T-cell (primary cell): Measurements from ENCODE around the gene IP6K1. TPM values are rescaled to one million over a fixed set of nuclear protein-coding genes. Genes with fewer than 3 reads are reported as not detected.
A peak's percentile ranks its signal among the peaks of the same experiment; 100 is the strongest.

Source experiments
- ATAC-seq, 4 experiments: fragments of 200-7000 bp in 3 of 4; fragments of 150-1000 bp in 1 of 4; cut with Tn5 transposase; replicated peaks in 1 of 4; 1 replicate in 3 of 4; 2 replicates in 1 of 4; pipeline ENCODE4 v1.10.0; 2021; ENCODE audit warnings: moderate library complexity in 3 of 4, mild to moderate bottlenecking in 2 of 4, moderate number of reproducible peaks in 1 of 4
- CTCF ChIA-PET, 2 donors: fragments of 300-600 bp; sonication (Branson Sonifier 250); formaldehyde crosslinking; loops; one replicate each; lab custom pipeline; 2022; ENCODE audit warnings: antibody characterized with exemption in 2 of 2; lab: Charles Lee
- POLR2A ChIA-PET, 2 donors: fragments of 300-600 bp; sonication (Branson Sonifier 250); formaldehyde crosslinking; loops; one replicate each; lab custom pipeline; 2022; ENCODE audit warnings: antibody characterized with exemption in 2 of 2; lab: Charles Lee
- DNase-seq, 35 experiments: peaks; one replicate each; pipeline versions ENCODE4 v3.0.0 to v3.0.0-alpha.2; 2013 to 2023
- H3K27ac ChIP-seq: one replicate; pipeline ENCODE4 v1.5.1; 2013; ENCODE audit warnings: low read length
- H3K27me3 ChIP-seq, 2 experiments: replicated peaks in 1 of 2; 1 replicate in 1 of 2; 2 replicates in 1 of 2; pipeline versions ENCODE4 v1.6.1 to v1.7.0; 2013; ENCODE audit warnings: low read length in 1 of 2, mixed read lengths in 1 of 2; ENCODE audit not compliant: control insufficient read depth in 2 of 2, insufficient read depth in 2 of 2; ENCODE audit errors: extremely low read depth in 1 of 2
- H3K36me3 ChIP-seq, 2 donors: 1 replicate in 1 of 2; 2 replicates in 1 of 2; pipeline versions ENCODE4 v1.6.1 to v1.7.0; 2013; ENCODE audit warnings: low read length in 1 of 2; ENCODE audit not compliant: control insufficient read depth in 2 of 2, insufficient read depth in 1 of 2; ENCODE audit errors: extremely low read depth in 1 of 2
- H3K4me1 ChIP-seq, 2 experiments: 1 replicate in 1 of 2; 2 replicates in 1 of 2; pipeline versions ENCODE4 v1.6.1 to v1.7.0; 2013; ENCODE audit warnings: low read length in 2 of 2, mixed read lengths in 1 of 2; ENCODE audit not compliant: insufficient read depth in 2 of 2, control insufficient read depth in 1 of 2; ENCODE audit errors: extremely low read depth in 1 of 2
- H3K4me3 ChIP-seq, 2 donors: 1 replicate in 1 of 2; 2 replicates in 1 of 2; pipeline versions ENCODE4 v1.5.1 to v1.7.0; 2013; ENCODE audit warnings: mild to moderate bottlenecking in 2 of 2, low read length in 1 of 2, moderate library complexity in 1 of 2; ENCODE audit not compliant: control insufficient read depth in 1 of 2; ENCODE audit errors: extremely low read depth in 1 of 2
- H3K9me3 ChIP-seq: 2 replicates; pipeline ENCODE4 v1.7.0; 2013
- H3K27ac Mint-ChIP-seq, 2 donors: one replicate each; pipeline ENCODE4 v1.8.0; 2020 to 2021; ENCODE audit warnings: mild to moderate bottlenecking in 2 of 2, mixed read lengths in 2 of 2
- H3K27me3 Mint-ChIP-seq, 2 donors: one replicate each; pipeline ENCODE4 v1.8.0; 2021 to 2022; ENCODE audit warnings: mixed read lengths in 2 of 2
- H3K36me3 Mint-ChIP-seq: one replicate; pipeline ENCODE4 v1.8.0; 2021; ENCODE audit warnings: mixed read lengths
- H3K4me1 Mint-ChIP-seq, 3 donors: one replicate each; pipeline ENCODE4 v1.8.0; 2020 to 2022; ENCODE audit warnings: mixed read lengths in 3 of 3, mild to moderate bottlenecking in 1 of 3
- H3K4me3 Mint-ChIP-seq, 3 donors: one replicate each; pipeline ENCODE4 v1.8.0; 2020 to 2022; ENCODE audit warnings: mild to moderate bottlenecking in 3 of 3, mixed read lengths in 3 of 3, moderate library complexity in 3 of 3
- H3K9me3 Mint-ChIP-seq, 3 donors: one replicate each; pipeline ENCODE4 v1.8.0; 2020 to 2022; ENCODE audit warnings: mixed read lengths in 3 of 3
- WGBS: methylation state at CpG from one replicate; pipeline ENCODE4 v1.1.5; 2013; ENCODE audit warnings: missing lambda C conversion rate; ENCODE audit not compliant: insufficient coverage; 5-methylcytosine and 5-hydroxymethylcytosine counted together
- total RNA-seq, 35 experiments: library from RNA in 6 of 35; stranded (reverse) in 6 of 35; fragments of 120-200 nt in 1 of 35; gene quantifications; one replicate each; pipeline versions ENCODE4 v1.2.1 to v1.2.4 and lab custom pipeline; 2013 to 2026

IP6K1 gene
- total RNA-seq, 5 donors from 2014 or later (not counting 1 experiment from before 2014, with no cell fraction given): 31.6 to 62.2 (median 57.0) TPM

GRCh38 chr3:49804141-49805041 lies 18.0 kb upstream of the IP6K1 start:
- peaks cover 52 to 54% (median 53%) of the 10 kb centered on the region in 3 donors for H3K4me1 Mint-ChIP-seq
- peaks cover 0 to 16% of the 10 kb centered on the region in 2 donors for H3K36me3 ChIP-seq
- peaks cover under 1% of the 10 kb centered on the region for H3K36me3 Mint-ChIP-seq
- H3K9me3 ChIP-seq: no peaks in the 10 kb centered on the region
- H3K4me3 Mint-ChIP-seq: peak overlapping the region; percentile 86 to 89 (median 87)
- H3K27me3 Mint-ChIP-seq: peaks cover 0 to 8% of the 10 kb centered on the region in 2 donors
- peak overlapping the region; percentile 51 for H3K27ac ChIP-seq
- H3K4me1 ChIP-seq: peaks cover 28 to 61% of the 10 kb centered on the region in 2 experiments
- CTCF ChIA-PET: interaction anchor here (1.0 to 3.5 kb wide), 3 partner anchors 35 to 36 kb away, joined by 3 to 56 read pairs (median 5); no protein-coding TSS in a partner anchor
- no peaks in the 10 kb centered on the region for H3K9me3 Mint-ChIP-seq
- POLR2A ChIA-PET: interaction anchor here in 1 of 2 donors (0.6 kb wide), 1 partner anchor 51 kb away, joined by 3 read pairs; no protein-coding TSS in a partner anchor
- peaks cover 0 to 4% of the 10 kb centered on the region in 2 experiments for H3K27me3 ChIP-seq
- WGBS: 81% methylated on average over 23 of the region's 26 CpGs
- ATAC-seq (no peak), DNase-seq (no peak)
- H3K4me3 ChIP-seq: peak overlapping the region; percentile 79 to 98
- peak overlapping the region; percentile 63 to 89 for H3K27ac Mint-ChIP-seq

GRCh38 chr3:49803465-49804140 lies 17.3 kb upstream of the IP6K1 start:
- 4% methylated on average over 28 of the region's 41 CpGs for WGBS
- no peak overlapping the region for H3K27ac ChIP-seq
- peaks cover 0 to 8% of the 10 kb centered on the region in 2 experiments for H3K27me3 ChIP-seq
- Mint-ChIP-seq H3K27me3 (peaks cover 0 to 8% of the 10 kb centered on the region in 2 donors), H3K9me3 (no peaks in the 10 kb centered on the region), H3K4me1 (peaks cover 47 to 51% (median 51%) of the 10 kb centered on the region in 3 donors), H3K27ac (peak overlapping the region; percentile 63 to 89), H3K36me3 (no peaks in the 10 kb centered on the region), H3K4me3 (peak overlapping the region; percentile 86 to 89 (median 87))
- ChIA-PET CTCF (interaction anchor here (0.5 to 3.5 kb wide), 9 partner anchors 10 to 554 kb away, joined by 3 to 56 read pairs (median 6); partner anchors contain the start of genes MON1A (in 1 of the 2) and UBA7 (in 1 of the 2)), POLR2A (interaction anchor here (0.7 to 1.6 kb wide), 5 partner anchors 9 to 36 kb away, joined by 3 to 14 read pairs (median 5); partner anchors contain the start of gene IP6K1 (in 1 of the 2))
- peak overlapping the region; percentile 79 to 98 for H3K4me3 ChIP-seq
- H3K9me3 ChIP-seq: no peaks in the 10 kb centered on the region
- peak in 31 of 35 experiments; percentile 17 to 66 (median 43) for DNase-seq
- peak; percentile 17 to 42 (median 22) for ATAC-seq
- H3K4me1 ChIP-seq: peaks cover 28 to 61% of the 10 kb centered on the region in 2 experiments
- H3K36me3 ChIP-seq: peaks cover 0 to 9% of the 10 kb centered on the region in 2 donors

- Mint-ChIP-seq H3K9me3 (no peaks in the 10 kb centered on the region), H3K4me3 (peak within 1 kb of the TSS; percentile 86 to 89 (median 87)), H3K27me3 (peaks cover 0 to 8% of the 10 kb centered on the region in 2 donors), H3K27ac (peak within 1 kb of the TSS; percentile 85 to 93), H3K36me3 (no peaks in the 10 kb centered on the region), H3K4me1 (peaks cover 40 to 44% (median 44%) of the 10 kb centered on the region in 3 donors)
- Histone ChIP-seq H3K27me3 (peaks cover 0 to 8% of the 10 kb centered on the region in 2 experiments), H3K4me3 (peak within 1 kb of the TSS; percentile 79 to 98), H3K4me1 (peaks cover 25 to 54% of the 10 kb centered on the region in 2 experiments), H3K27ac (peak within 1 kb of the TSS; percentile 84), H3K36me3 (peaks cover 0 to 6% of the 10 kb centered on the region in 2 donors), H3K9me3 (no peaks in the 10 kb centered on the region)
- WGBS: 0% methylated on average over 71 of the region's 71 CpGs
- ATAC-seq: peak; percentile 83 to 85 (median 84)
- ChIA-PET POLR2A (interaction anchor here (0.6 to 1.6 kb wide), 6 partner anchors 10 to 37 kb away, joined by 3 to 14 read pairs (median 5); partner anchors contain the start of gene IP6K1 (in 1 of the 2)), CTCF (interaction anchor here (0.6 to 3.5 kb wide), 11 partner anchors 11 to 554 kb away, joined by 3 to 56 read pairs (median 4); partner anchors contain the start of genes MON1A (in 1 of the 2) and UBA7 (in 1 of the 2))
- DNase-seq: peak; percentile 73 to 94 (median 85)
Measured at GRCh38 chr3:49802719-49803464, 16.6 kb upstream of the IP6K1 start, which contains the start of gene INKA1. Gene INKA1 (plus strand): TSS chr3:49803261. CDS start chr3:49803393, 132 bp downstream.

- no peaks in the 10 kb centered on the region for H3K36me3 Mint-ChIP-seq
- peaks cover 9 to 37% of the 10 kb centered on the region in 2 experiments for H3K4me1 ChIP-seq
- H3K27me3 ChIP-seq: peaks cover 0 to 12% of the 10 kb centered on the region in 2 experiments
- ATAC-seq: no peak
- ChIA-PET POLR2A (interaction anchor here in 1 of 2 donors (0.5 kb wide), 1 partner anchor 38 kb away, joined by 5 read pairs; no protein-coding TSS in a partner anchor), CTCF (interaction anchor here (0.6 to 3.5 kb wide), 4 partner anchors 17 to 977 kb away, joined by 4 to 56 read pairs (median 14); no protein-coding TSS in a partner anchor)
- no peaks in the 10 kb centered on the region for H3K9me3 Mint-ChIP-seq
- H3K27me3 Mint-ChIP-seq: peaks cover 0 to 8% of the 10 kb centered on the region in 2 donors
- H3K4me1 Mint-ChIP-seq: peaks cover 27 to 28% (median 27%) of the 10 kb centered on the region in 3 donors
- no peaks in the 10 kb centered on the region for H3K9me3 ChIP-seq
- peak overlapping the region in 1 of 3 donors; percentile 86 for H3K4me3 Mint-ChIP-seq
- no peak overlapping the region for H3K27ac ChIP-seq
- H3K4me3 ChIP-seq: no peak overlapping the region
- no peak for DNase-seq
- WGBS: 88% methylated on average over 2 of the region's 2 CpGs
- H3K27ac Mint-ChIP-seq: no peak overlapping the region
- no peaks in the 10 kb centered on the region for H3K36me3 ChIP-seq
Measured at GRCh38 chr3:49801160-49801559, 14.8 kb upstream of the IP6K1 start.

- 55% methylated on average over 3 of the region's 4 CpGs for WGBS
- ChIA-PET CTCF (interaction anchor here in 1 of 2 donors (0.6 kb wide), 1 partner anchor 37 kb away, joined by 3 read pairs; no protein-coding TSS in a partner anchor), POLR2A (no interaction called here)
- Mint-ChIP-seq H3K27me3 (peaks cover 0 to 8% of the 10 kb centered on the region in 2 donors), H3K36me3 (no peaks in the 10 kb centered on the region), H3K4me3 (no peak within 1 kb of the TSS), H3K27ac (no peak within 1 kb of the TSS), H3K9me3 (no peaks in the 10 kb centered on the region), H3K4me1 (peaks cover 14% of the 10 kb centered on the region in 3 donors)
- H3K4me1 ChIP-seq: peaks cover 0 to 23% of the 10 kb centered on the region in 2 experiments
- H3K27me3 ChIP-seq: peaks cover 0 to 13% of the 10 kb centered on the region in 2 experiments
- DNase-seq (no peak), ATAC-seq (no peak)
- H3K4me3 ChIP-seq: no peak within 1 kb of the TSS
- H3K9me3 ChIP-seq: no peaks in the 10 kb centered on the region
- H3K36me3 ChIP-seq: no peaks in the 10 kb centered on the region
- no peak within 1 kb of the TSS for H3K27ac ChIP-seq
Measured at GRCh38 chr3:49799761-49800160, 13.4 kb upstream of the IP6K1 start, which contains the start of gene CDHR4. Gene CDHR4 (minus strand): TSS chr3:49799873. CDS start chr3:49799812, 61 bp downstream.
